GM21423 (cell line): ENCODE data around the gene MDM2.
"Not testable (repeated sequence)": the region's sequence is repeated elsewhere in the genome, so short reads cannot be mapped to it uniquely, and the experiment has no call there.

ENCODE experiments used
- ATAC-seq: cut with Tn5 transposase; IDR thresholded peaks from one replicate; pipeline ENCODE4 v1.9.1; 2021; ENCODE audit warnings: mild to moderate bottlenecking, moderate library complexity; ENCODE audit not compliant: unreplicated experiment

Gene MDM2

DNA sequence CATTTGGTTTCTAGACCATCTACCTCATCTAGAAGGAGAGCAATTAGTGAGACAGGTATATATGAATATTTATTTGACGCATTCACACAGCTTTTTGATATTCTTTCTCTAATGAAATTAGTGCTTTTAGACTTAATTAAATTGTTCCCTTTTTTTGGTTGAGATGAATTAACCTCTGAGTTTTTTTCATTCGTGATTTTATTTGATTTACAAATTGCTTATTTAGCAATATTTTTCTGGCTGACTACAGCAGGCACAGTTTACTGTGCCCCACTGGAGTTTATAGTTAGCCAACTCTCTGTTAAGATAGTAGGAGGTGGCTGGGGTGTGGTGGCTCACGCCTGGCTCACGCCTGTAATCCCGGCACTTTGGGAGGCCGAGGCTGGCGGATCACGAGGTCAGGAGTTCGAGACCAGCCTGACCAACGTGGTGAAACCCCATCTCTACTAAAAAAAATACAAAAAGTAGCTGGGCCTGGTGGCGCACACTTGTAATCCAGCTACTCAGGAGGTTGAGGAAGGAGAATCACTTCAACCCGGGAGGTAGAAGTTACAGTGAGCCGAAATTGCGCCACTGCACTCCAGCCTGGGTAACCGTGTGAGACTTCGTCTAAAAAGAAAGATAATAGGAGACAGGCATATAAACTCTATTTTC is 16.7 kb downstream of the MDM2 start:
- no peak for ATAC-seq

- no peak for ATAC-seq
Measured at GRCh38 chr12:68825569-68826217, 17.7 kb downstream of the MDM2 start.

DNA sequence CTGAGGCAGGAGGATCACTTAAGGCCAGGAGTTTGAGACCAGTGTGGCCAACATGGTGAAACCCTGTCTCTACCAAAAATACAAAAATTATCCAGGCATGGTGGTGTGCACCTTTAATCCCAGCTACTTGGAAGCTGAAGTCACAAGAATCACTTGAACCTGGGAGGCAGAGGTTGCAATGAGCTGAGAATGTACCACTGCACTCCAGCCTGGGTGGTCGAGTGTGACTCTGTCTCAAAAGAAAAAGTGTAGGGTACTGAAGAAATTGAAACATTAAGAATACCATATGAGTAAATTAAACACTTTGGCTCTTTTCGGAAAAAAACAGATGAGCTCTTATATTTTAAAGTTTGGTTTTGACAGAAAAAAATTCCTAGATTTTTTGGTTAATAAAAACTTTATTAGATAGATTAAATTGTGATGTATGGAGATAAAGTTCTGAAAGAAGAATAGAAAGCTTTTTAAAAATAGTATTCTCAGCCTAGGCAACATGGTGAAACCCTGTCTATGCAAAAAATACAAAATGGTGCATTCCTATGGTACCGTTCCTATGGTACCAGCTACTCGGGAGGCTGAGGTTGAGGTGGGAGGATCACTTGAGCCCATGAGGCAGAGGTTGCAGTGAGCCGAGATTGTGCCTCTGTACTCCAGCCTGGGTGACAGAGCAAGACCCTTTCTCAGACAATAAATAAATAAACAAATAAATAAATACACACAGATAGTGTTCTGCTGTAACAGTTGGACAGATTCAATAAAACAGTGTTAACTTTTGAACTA is 20.1 kb downstream of the MDM2 start:
- no peak for ATAC-seq

- no peak for ATAC-seq
Measured at GRCh38 chr12:68828672-68829068, 20.7 kb downstream of the MDM2 start.

- no peak for ATAC-seq
Measured at GRCh38 chr12:68831272-68831671, 23.3 kb downstream of the MDM2 start.

- no peak for ATAC-seq
Measured at GRCh38 chr12:68831751-68832503, 23.9 kb downstream of the MDM2 start.

- no peak for ATAC-seq
Measured at GRCh38 chr12:68832504-68832867, 24.5 kb downstream of the MDM2 start.

DNA sequence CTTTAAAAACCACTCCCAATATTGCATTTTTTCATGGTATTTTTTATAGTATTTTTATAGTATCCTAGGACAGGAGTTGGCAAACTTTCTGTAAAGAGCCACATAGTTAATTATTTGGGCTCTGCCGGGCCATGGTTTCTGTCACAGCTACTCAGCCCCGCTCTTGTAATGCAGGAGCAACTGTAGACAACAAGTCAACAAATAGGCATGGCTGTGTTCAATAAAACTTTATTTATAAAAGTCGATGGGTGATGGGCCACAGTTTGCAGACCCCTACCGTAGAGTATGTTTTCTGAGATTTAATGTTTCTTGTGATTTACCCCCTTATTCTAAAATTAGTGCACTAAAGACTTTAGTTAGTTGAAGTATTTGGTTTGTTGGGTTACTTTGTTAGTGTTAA is 25.5 kb downstream of the MDM2 start:
- ATAC-seq: no peak

DNA sequence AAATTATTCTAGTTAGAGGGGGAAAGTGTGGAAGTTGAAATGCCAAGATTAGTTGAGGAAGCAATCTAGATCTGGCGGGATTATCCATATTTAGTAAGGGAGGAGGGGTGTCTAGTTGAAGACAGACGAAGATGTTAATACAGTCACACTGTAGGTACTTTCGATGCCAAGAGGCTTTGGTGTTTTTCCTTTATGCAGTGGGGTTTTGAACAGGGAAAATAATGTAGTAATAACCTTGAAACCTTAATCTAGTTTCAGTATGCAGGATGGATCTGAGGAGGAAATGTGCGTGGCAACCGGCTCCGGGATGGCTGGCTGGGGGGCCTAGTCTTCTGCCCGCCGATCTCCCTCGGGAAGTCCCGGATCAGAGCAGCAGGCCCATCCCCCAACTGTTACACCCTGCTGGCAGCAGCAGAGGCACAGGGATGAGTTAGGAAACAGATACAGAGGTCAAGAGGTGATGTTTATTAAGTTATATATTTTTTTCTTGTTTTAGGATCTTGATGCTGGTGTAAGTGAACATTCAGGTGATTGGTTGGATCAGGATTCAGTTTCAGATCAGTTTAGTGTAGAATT is 27.4 kb downstream of the MDM2 start:
- no peak for ATAC-seq

DNA sequence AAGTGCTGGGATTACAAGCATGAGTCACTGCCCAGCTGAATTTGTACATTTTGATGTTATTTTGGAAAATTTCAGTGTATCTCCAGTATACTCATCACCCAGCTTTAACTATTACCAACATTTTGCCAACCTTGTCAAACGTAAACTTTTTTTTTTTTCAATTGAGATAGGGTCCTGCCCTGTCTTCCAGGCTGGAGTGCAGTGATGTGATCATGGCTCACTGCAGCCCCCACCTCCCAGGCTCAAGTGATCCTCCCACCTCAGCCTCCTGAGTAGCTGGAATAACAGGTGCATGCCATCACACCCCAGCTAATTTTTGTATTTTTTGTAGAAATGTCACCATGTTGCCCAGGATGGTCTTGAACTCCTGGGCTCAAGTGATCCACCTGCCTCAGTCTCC is 29.2 kb downstream of the MDM2 start:
- no peak for ATAC-seq

- no peak for ATAC-seq
Measured at GRCh38 chr12:68838046-68838886, 30.3 kb downstream of the MDM2 start.

DNA sequence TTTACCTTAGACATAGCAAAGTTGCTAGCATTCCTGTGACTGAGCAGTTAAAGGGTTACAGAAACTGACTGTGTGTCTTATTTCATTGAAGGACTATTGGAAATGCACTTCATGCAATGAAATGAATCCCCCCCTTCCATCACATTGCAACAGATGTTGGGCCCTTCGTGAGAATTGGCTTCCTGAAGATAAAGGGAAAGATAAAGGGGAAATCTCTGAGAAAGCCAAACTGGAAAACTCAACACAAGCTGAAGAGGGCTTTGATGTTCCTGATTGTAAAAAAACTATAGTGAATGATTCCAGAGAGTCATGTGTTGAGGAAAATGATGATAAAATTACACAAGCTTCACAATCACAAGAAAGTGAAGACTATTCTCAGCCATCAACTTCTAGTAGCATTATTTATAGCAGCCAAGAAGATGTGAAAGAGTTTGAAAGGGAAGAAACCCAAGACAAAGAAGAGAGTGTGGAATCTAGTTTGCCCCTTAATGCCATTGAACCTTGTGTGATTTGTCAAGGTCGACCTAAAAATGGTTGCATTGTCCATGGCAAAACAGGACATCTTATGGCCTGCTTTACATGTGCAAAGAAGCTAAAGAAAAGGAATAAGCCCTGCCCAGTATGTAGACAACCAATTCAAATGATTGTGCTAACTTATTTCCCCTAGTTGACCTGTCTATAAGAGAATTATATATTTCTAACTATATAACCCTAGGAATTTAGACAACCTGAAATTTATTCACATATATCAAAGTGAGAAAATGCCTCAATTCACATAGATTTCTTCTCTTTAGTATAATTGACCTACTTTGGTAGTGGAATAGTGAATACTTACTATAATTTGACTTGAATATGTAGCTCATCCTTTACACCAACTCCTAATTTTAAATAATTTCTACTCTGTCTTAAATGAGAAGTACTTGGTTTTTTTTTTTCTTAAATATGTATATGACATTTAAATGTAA is 31.5 kb downstream of the MDM2 start:
- ATAC-seq: no peak

DNA sequence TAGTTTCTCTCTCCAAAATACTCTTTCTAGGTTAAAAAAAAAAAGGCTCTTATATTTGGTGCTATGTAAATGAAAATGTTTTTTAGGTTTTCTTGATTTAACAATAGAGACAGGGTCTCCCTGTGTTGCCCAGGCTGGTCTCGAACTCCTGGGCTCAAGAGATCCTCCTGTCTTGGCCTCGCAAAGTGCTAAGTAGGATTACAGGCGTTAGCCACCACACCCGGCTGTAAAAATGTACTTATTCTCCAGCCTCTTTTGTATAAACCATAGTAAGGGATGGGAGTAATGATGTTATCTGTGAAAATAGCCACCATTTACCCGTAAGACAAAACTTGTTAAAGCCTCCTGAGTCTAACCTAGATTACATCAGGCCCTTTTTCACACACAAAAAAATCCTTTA is 33.2 kb downstream of the MDM2 start:
- ATAC-seq: not testable (repeated sequence)

DNA sequence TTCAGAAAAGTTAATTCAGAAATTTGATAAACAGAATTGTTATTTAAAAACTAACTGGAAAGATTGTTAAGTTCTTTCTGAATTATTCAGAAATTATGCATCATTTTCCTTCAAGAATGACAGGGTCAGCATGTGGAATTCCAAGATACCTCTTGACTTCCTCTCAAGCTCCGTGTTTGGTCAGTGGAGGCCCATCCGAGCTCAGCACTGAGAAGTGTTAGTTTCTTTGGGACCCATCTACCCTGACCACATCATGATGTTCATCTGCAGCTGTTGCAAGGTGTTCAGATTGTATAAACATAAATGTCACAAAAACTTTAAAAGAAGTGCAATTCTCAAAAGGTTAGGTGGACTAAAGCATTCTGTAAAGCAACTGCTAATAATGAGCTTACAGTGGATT is 33.7 kb downstream of the MDM2 start:
- no peak for ATAC-seq

- no peak for ATAC-seq
Measured at GRCh38 chr12:68842123-68842522, 34.1 kb downstream of the MDM2 start.

DNA sequence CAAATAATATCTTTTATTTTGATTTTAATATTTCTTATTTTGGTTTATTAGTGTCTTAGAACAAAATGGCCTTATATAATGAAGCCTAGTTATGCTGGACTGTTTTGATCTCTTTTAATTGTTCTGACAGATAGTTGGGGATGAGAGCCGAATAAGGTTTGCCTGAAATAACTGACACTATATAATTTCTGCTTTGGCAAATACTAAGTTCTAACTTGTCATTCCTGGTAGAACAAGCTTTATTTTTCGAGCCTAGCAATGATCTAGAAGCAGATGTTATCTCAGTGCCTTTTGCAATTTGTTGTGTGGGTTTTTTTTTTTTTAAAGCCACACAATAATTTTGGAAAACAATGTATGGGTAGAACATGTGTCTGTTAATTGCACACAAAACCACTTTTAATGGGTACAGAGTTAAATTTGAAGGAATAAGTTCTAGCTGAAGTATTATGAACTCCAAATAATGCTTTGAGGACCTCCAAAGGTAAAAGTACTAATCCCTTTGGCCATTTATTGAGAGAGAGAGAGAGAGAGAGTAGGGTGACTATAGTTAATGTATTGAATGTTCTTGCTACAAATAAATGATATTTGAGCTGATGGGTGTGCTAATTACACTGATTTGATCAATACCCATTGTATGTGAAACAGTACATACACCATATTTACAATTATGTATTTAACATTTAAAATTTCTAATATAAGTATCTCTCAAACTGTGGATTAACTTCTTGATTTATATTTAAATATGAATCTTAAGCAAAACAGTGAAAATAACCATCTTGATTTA is 35.0 kb downstream of the MDM2 start:
- no peak for ATAC-seq

GRCh38 chr12:68844318-68844745 is 36.4 kb downstream of the MDM2 start:
- no peak for ATAC-seq
